GM12878 (cell line): ENCODE measurements around the gene RAB24. TPM values are rescaled to one million over a fixed set of nuclear protein-coding genes. Genes with fewer than 3 reads are reported as not detected.

ENCODE experiments used
- ATF3 ChIP-seq: IDR thresholded peaks from 2 replicates; pipeline ENCODE4 v1.6.1; 2011; ENCODE audit warnings: low read depth, mild to moderate bottlenecking, low read length, moderate library complexity, borderline replicate concordance; ENCODE audit errors: extremely low read depth
- HCFC1 ChIP-seq: fragments of 150-350 bp; IDR thresholded peaks from 2 replicates; pipeline ENCODE4 v1.6.1; 2014; ENCODE audit warnings: low read length
- JUND ChIP-seq: IDR thresholded peaks from 2 replicates; pipeline ENCODE4 v1.6.1; 2012; ENCODE audit warnings: low read depth, mild to moderate bottlenecking, low read length, improper control_type of control experiment, moderate library complexity
- NKRF ChIP-seq: fragments of 450-650 bp; conservative IDR thresholded peaks from 2 replicates; pipeline ENCODE4 v1.6.1; 2017; ENCODE audit warnings: mild to moderate bottlenecking, moderate library complexity
- NR2F1 ChIP-seq: fragments of 450-650 bp; conservative IDR thresholded peaks from 2 replicates; pipeline ENCODE4 v1.6.1; 2017; ENCODE audit warnings: mild to moderate bottlenecking
- PBX3 ChIP-seq: IDR thresholded peaks from 2 replicates; pipeline ENCODE4 v1.6.1; 2011; ENCODE audit warnings: mild to moderate bottlenecking, low read depth, low read length, moderate library complexity; ENCODE audit not compliant: insufficient replicate concordance
- REST ChIP-seq: IDR thresholded peaks from 2 replicates; pipeline ENCODE4 v1.6.1; 2012; ENCODE audit warnings: mild to moderate bottlenecking, low read depth, low read length
- SKIL ChIP-seq: fragments of 450-650 bp; IDR thresholded peaks from 2 replicates; pipeline ENCODE4 v1.6.1; 2017; ENCODE audit warnings: mild to moderate bottlenecking, low read depth, inconsistent platforms; ENCODE audit not compliant: poor library complexity, severe bottlenecking
- SMC3 ChIP-seq: IDR thresholded peaks from 2 replicates; pipeline ENCODE4 v1.6.1; 2011; ENCODE audit warnings: low read length, improper control_type of control experiment, borderline replicate concordance
- USF1 ChIP-seq: IDR thresholded peaks from 2 replicates; pipeline ENCODE4 v1.6.1; 2011; ENCODE audit warnings: borderline replicate concordance, low read depth, mild to moderate bottlenecking, moderate library complexity, mixed read lengths, low read length; ENCODE audit not compliant: insufficient read depth; ENCODE audit errors: extremely low read length
- USF2 ChIP-seq: IDR thresholded peaks from 2 replicates; pipeline ENCODE4 v1.6.1; 2011; ENCODE audit warnings: low read depth, low read length, improper control_type of control experiment, borderline replicate concordance
- ZZZ3 ChIP-seq: IDR thresholded peaks from 2 replicates; pipeline ENCODE4 v1.6.1; 2011; ENCODE audit warnings: low read depth; ENCODE audit not compliant: control insufficient read depth, insufficient read length
- polyA plus RNA-seq, 11 experiments: library from polyadenylated mRNA; depleted of rRNA in 4 of 11; unstranded in 6 of 11; stranded (reverse) in 5 of 11; fragments of >200 nt; fragmentation: Nextera tagmentation in 4 of 11; fragmentation: Illumina TruSeq in 1 of 11; extraction: Ambion mirVana in 4 of 11; extraction: Trizol in 1 of 11; gene quantifications; 1 replicate in 1 of 11; 2 replicates in 10 of 11; pipeline versions ENCODE4 v1.2.1 to v1.2.3, GENCODE V29; 2011 to 2016; ENCODE audit warnings: inconsistent platforms in 2 of 11, missing spikeins in 2 of 11, low read depth in 1 of 11
- total RNA-seq, 4 experiments: library from RNA; depleted of rRNA in 3 of 4; stranded (reverse); fragments of >200 nt in 3 of 4; fragmentation: Illumina TruSeq in 1 of 4; extraction: Trizol in 1 of 4; gene quantifications; 2 replicates each; pipeline versions ENCODE4 v1.2.1 to v1.2.3, GENCODE V29; 2013 to 2021

The RAB24 gene
- total and polyA plus RNA-seq, 10 of the 15 experiments (the other 5 are each of a cell fraction or from before 2014, with no cell fraction given), result 8.0 to 44.4 (median 24.4) TPM

- no peak for TF ChIP-seq ZZZ3
- TF ChIP-seq PBX3, result peak; percentile 98
- peak; percentile 58; the same call in 1 of the 2 replicates for TF ChIP-seq NR2F1
- TF ChIP-seq HCFC1, result peak; percentile 90
- TF ChIP-seq JUND, result no peak
- no peak for TF ChIP-seq USF1
- no peak for TF ChIP-seq SMC3
- TF ChIP-seq REST, result 0 out of 2 replicates have a peak, but pooled peaks have one; percentile 9
- no peak for TF ChIP-seq ATF3
- peak; percentile 84 for TF ChIP-seq SKIL
- peak; percentile 89; the same call in 1 of the 2 replicates for TF ChIP-seq NKRF
- no peak for TF ChIP-seq USF2
Measured at GRCh38 chr5:177351392-177352329, 48.1 kb upstream of the RAB24 start, which contains the start of gene LMAN2 (continued).
